Mononuclear cell (primary cell): ENCODE data around the gene NELL1. TPM values are rescaled to one million over a fixed set of nuclear protein-coding genes. Genes with fewer than 3 reads are reported as not detected.
"Not testable (repeated sequence)": the region's sequence is repeated elsewhere in the genome, so short reads cannot be mapped to it uniquely, and the experiment has no call there.

Source experiments
- H3K27me3 ChIP-seq: 2 replicates; pipeline ENCODE4 v1.6.0; 2011; ENCODE audit warnings: low read length, control low read depth; ENCODE audit not compliant: insufficient read depth
- H3K4me1 ChIP-seq: 2 replicates; pipeline ENCODE4 v1.5.1; 2011; ENCODE audit warnings: mild to moderate bottlenecking, low read length, control low read depth; ENCODE audit not compliant: insufficient read depth
- H3K4me3 ChIP-seq: 2 replicates; pipeline ENCODE4 v1.5.1; 2011; ENCODE audit warnings: mild to moderate bottlenecking, low read length, moderate library complexity
- H3K9me3 ChIP-seq: 2 replicates; pipeline ENCODE4 v1.5.1; 2011; ENCODE audit warnings: low read depth, mild to moderate bottlenecking, control low read depth, low read length
- total RNA-seq: library from RNA; depleted of rRNA; stranded (reverse); fragments of >200 nt; gene quantifications from one replicate; pipeline ENCODE4 v1.2.3, GENCODE V29; 2012

Gene NELL1
- total RNA-seq, 1 donor, result not detected

- no peak overlapping the region for H3K4me3 ChIP-seq
- no peaks in the 10 kb centered on the region for H3K4me1 ChIP-seq
- no peaks in the 10 kb centered on the region for H3K9me3 ChIP-seq
- H3K27me3 ChIP-seq, result no peaks in the 10 kb centered on the region
These were observed 535.8 kb downstream of the NELL1 start for GRCh38 chr11:21205205-21205604.

GRCh38 chr11:21225860-21226259 lies 556.5 kb downstream of the NELL1 start:
- Histone ChIP-seq H3K4me1 (no peaks in the 10 kb centered on the region), H3K27me3 (no peaks in the 10 kb centered on the region), H3K4me3 (no peak overlapping the region), H3K9me3 (peaks cover 5% of the 10 kb centered on the region)

- no peaks in the 10 kb centered on the region for H3K9me3 ChIP-seq
- no peaks in the 10 kb centered on the region for H3K4me1 ChIP-seq
- H3K4me3 ChIP-seq, result no peak overlapping the region
- H3K27me3 ChIP-seq, result no peaks in the 10 kb centered on the region
These were observed 559.8 kb downstream of the NELL1 start for GRCh38 chr11:21229224-21229623.

GRCh38 chr11:21250196-21250595 lies 580.8 kb downstream of the NELL1 start:
- H3K4me3 ChIP-seq, result no peak overlapping the region
- no peaks in the 10 kb centered on the region for H3K27me3 ChIP-seq
- H3K9me3 ChIP-seq, result no peaks in the 10 kb centered on the region
- no peaks in the 10 kb centered on the region for H3K4me1 ChIP-seq

- no peaks in the 10 kb centered on the region for H3K4me1 ChIP-seq
- no peak overlapping the region for H3K4me3 ChIP-seq
- no peaks in the 10 kb centered on the region for H3K27me3 ChIP-seq
- no peaks in the 10 kb centered on the region for H3K9me3 ChIP-seq
These were observed 584.7 kb downstream of the NELL1 start for GRCh38 chr11:21254055-21254454.

GRCh38 chr11:21254790-21255189 lies 585.4 kb downstream of the NELL1 start:
- Histone ChIP-seq H3K4me1 (no peaks in the 10 kb centered on the region), H3K9me3 (no peaks in the 10 kb centered on the region), H3K4me3 (no peak overlapping the region)

GRCh38 chr11:21257461-21257860 lies 588.1 kb downstream of the NELL1 start:
- no peaks in the 10 kb centered on the region for H3K9me3 ChIP-seq
- no peaks in the 10 kb centered on the region for H3K27me3 ChIP-seq
- H3K4me1 ChIP-seq, result no peaks in the 10 kb centered on the region
- no peak overlapping the region for H3K4me3 ChIP-seq

More at GRCh38 chr11:21254790-21255189, 585.4 kb downstream of the NELL1 start:
- no peaks in the 10 kb centered on the region for H3K27me3 ChIP-seq

GRCh38 chr11:21258414-21258813 lies 589.0 kb downstream of the NELL1 start:
- Histone ChIP-seq H3K4me3 (no peak overlapping the region), H3K9me3 (no peaks in the 10 kb centered on the region), H3K27me3 (no peaks in the 10 kb centered on the region), H3K4me1 (no peaks in the 10 kb centered on the region)

- no peaks in the 10 kb centered on the region for H3K9me3 ChIP-seq
- no peaks in the 10 kb centered on the region for H3K4me1 ChIP-seq
- no peaks in the 10 kb centered on the region for H3K27me3 ChIP-seq
- H3K4me3 ChIP-seq, result no peak overlapping the region
These were observed 590.7 kb downstream of the NELL1 start for GRCh38 chr11:21260101-21260500.

GRCh38 chr11:21262992-21263391 lies 593.6 kb downstream of the NELL1 start:
- Histone ChIP-seq H3K9me3 (no peaks in the 10 kb centered on the region), H3K27me3 (no peaks in the 10 kb centered on the region), H3K4me3 (no peak overlapping the region), H3K4me1 (no peaks in the 10 kb centered on the region)

GRCh38 chr11:21264125-21264524 lies 594.7 kb downstream of the NELL1 start:
- Histone ChIP-seq H3K9me3 (no peaks in the 10 kb centered on the region), H3K4me3 (no peak overlapping the region), H3K27me3 (no peaks in the 10 kb centered on the region), H3K4me1 (no peaks in the 10 kb centered on the region)

- Histone ChIP-seq H3K9me3 (no peaks in the 10 kb centered on the region), H3K4me3 (no peak overlapping the region), H3K4me1 (no peaks in the 10 kb centered on the region), H3K27me3 (no peaks in the 10 kb centered on the region)
These were observed 598.6 kb downstream of the NELL1 start for GRCh38 chr11:21268036-21268435.

- H3K27me3 ChIP-seq, H3K9me3 ChIP-seq, H3K4me1 ChIP-seq, H3K4me3 ChIP-seq: not testable (repeated sequence)
These were observed 602.8 kb downstream of the NELL1 start for GRCh38 chr11:21272139-21272538.

- peaks cover 4% of the 10 kb centered on the region for H3K9me3 ChIP-seq
- H3K27me3 ChIP-seq, result no peaks in the 10 kb centered on the region
- H3K4me1 ChIP-seq, result no peaks in the 10 kb centered on the region
- H3K4me3 ChIP-seq, result no peak overlapping the region
These were observed 609.5 kb downstream of the NELL1 start for GRCh38 chr11:21278840-21279239.

GRCh38 chr11:21285104-21285503 lies 615.7 kb downstream of the NELL1 start:
- Histone ChIP-seq H3K4me1 (no peaks in the 10 kb centered on the region), H3K27me3 (no peaks in the 10 kb centered on the region), H3K4me3 (no peak overlapping the region), H3K9me3 (no peaks in the 10 kb centered on the region)

GRCh38 chr11:21289686-21290085 lies 620.3 kb downstream of the NELL1 start:
- Histone ChIP-seq H3K4me1 (no peaks in the 10 kb centered on the region), H3K27me3 (no peaks in the 10 kb centered on the region), H3K4me3 (no peak overlapping the region), H3K9me3 (no peaks in the 10 kb centered on the region)

- Histone ChIP-seq H3K9me3 (no peaks in the 10 kb centered on the region), H3K27me3 (no peaks in the 10 kb centered on the region), H3K4me1 (no peaks in the 10 kb centered on the region), H3K4me3 (no peak overlapping the region)
These were observed 626.1 kb downstream of the NELL1 start for GRCh38 chr11:21295508-21295907.
